IgD-negative memory B cell (primary cell): ENCODE data around the gene C5orf58. TPM values are rescaled to one million over a fixed set of nuclear protein-coding genes. Genes with fewer than 3 reads are reported as not detected.

Experiments
- H3K27ac Mint-ChIP-seq, 3 donors: one replicate each; pipeline ENCODE4 v1.8.0; 2020 to 2022; ENCODE audit warnings: mild to moderate bottlenecking in 3 of 3, mixed read lengths in 3 of 3, moderate library complexity in 1 of 3
- H3K27me3 Mint-ChIP-seq: one replicate; pipeline ENCODE4 v1.8.0; 2021; ENCODE audit warnings: mixed read lengths
- H3K36me3 Mint-ChIP-seq: one replicate; pipeline ENCODE4 v1.8.0; 2020; ENCODE audit warnings: mild to moderate bottlenecking, mixed read lengths
- H3K4me1 Mint-ChIP-seq, 3 donors: one replicate each; pipeline ENCODE4 v1.8.0; 2020 to 2022; ENCODE audit warnings: mixed read lengths in 3 of 3, mild to moderate bottlenecking in 1 of 3
- H3K4me3 Mint-ChIP-seq, 4 donors: one replicate each; pipeline ENCODE4 v1.8.0; 2020 to 2022; ENCODE audit warnings: mild to moderate bottlenecking in 4 of 4, mixed read lengths in 4 of 4, moderate library complexity in 3 of 4
- H3K9me3 Mint-ChIP-seq, 3 donors: one replicate each; pipeline ENCODE4 v1.8.0; 2020 to 2021; ENCODE audit warnings: mixed read lengths in 3 of 3, mild to moderate bottlenecking in 1 of 3
- polyA plus RNA-seq: library from polyadenylated mRNA; unstranded; fragments of 300-500 nt; fragmentation: Illumina TruSeq; gene quantifications from one replicate; pipeline ENCODE4 v1.2.3, GENCODE V29; 2021

Gene C5orf58
- polyA plus RNA-seq, 1 donor from 2014 or later: not detected

DNA sequence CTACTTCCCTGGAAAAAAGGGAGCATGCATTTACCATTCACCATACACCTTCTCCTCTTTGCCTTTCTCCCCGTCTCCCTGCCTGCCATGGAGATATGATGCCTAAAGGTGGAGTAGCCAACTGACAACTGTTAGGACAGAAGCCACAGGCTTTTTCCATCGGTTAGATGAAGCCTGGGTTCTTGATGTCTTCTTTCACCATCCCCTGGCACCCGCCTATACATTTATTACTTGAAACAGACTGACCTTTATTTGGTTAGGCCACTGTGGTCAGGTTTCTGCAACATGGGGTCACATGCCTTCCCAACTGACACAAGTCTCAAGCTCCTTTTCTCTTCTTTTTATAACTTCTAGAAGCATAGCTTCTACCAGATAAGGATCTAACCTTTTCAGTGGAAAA lies 57.7 kb downstream of the C5orf58 start:
- Mint-ChIP-seq H3K27me3 (peaks cover 2% of the 10 kb centered on the region), H3K36me3 (peaks cover 24% of the 10 kb centered on the region), H3K9me3 (peaks cover 0 to 1% (median 0%) of the 10 kb centered on the region in 3 donors), H3K4me1 (peaks cover 20 to 50% (median 41%) of the 10 kb centered on the region in 3 donors), H3K4me3 (peak overlapping the region in 1 of 4 donors; percentile 47), H3K27ac (no peak overlapping the region)

GRCh38 chr5:170292179-170293104 lies 59.7 kb downstream of the C5orf58 start:
- H3K36me3 Mint-ChIP-seq: peaks cover 19% of the 10 kb centered on the region
- H3K9me3 Mint-ChIP-seq: no peaks in the 10 kb centered on the region
- peak overlapping the region in 3 of 4 donors; percentile 9 to 72 (median 43) for H3K4me3 Mint-ChIP-seq
- peak overlapping the region; percentile 2 to 93 (median 59) for H3K27ac Mint-ChIP-seq
- peaks cover 38 to 62% (median 57%) of the 10 kb centered on the region in 3 donors for H3K4me1 Mint-ChIP-seq
- peaks cover 5% of the 10 kb centered on the region for H3K27me3 Mint-ChIP-seq

DNA sequence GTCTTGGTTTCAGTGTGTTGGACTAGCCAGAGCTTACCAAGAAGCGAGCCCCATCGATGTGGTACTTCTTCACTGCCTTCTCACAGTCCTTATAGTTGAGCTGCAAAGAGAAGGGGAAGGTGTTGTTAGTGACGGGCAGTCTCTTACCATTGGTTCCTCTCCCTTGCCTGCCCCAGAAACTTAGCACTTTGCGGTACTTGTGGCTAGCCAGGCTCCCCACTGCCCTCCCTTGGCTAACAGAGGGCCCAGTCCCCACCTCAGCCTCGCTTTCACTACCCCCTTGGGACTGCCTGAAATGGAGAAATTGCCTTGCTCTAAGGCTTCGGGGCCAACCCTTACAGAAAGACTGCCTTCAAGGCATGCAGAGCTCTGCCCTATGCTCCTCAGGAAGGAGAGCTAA lies 60.5 kb downstream of the C5orf58 start:
- Mint-ChIP-seq H3K4me3 (peak overlapping the region; percentile 9 to 74 (median 56)), H3K27ac (peak overlapping the region; percentile 2 to 93 (median 83)), H3K9me3 (no peaks in the 10 kb centered on the region), H3K36me3 (peaks cover 12% of the 10 kb centered on the region), H3K27me3 (peaks cover 5% of the 10 kb centered on the region), H3K4me1 (peaks cover 46 to 64% (median 63%) of the 10 kb centered on the region in 3 donors)

DNA sequence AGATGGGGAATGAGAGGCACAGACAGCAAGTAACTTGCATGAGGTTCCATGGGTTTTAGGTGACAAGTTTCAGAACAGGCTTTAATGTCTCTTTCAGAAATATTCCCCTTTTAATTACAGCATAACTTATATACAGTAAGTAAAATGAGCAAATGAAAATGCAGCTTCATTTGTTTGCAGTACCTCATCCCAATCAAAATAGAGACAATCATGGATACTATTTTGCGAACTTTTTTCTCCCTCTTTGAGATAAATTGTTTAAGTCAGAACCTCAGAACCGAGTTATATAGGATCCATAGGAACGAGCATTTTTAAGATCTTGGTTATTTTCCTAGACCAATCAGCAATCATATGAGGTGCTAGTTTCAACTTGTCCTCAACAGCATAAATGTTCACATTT lies 61.3 kb downstream of the C5orf58 start:
- peak overlapping the region; percentile 38 to 97 (median 82) for H3K4me3 Mint-ChIP-seq
- no peak overlapping the region for H3K27ac Mint-ChIP-seq
- peaks cover 5% of the 10 kb centered on the region for H3K27me3 Mint-ChIP-seq
- H3K9me3 Mint-ChIP-seq: no peaks in the 10 kb centered on the region
- H3K4me1 Mint-ChIP-seq: peaks cover 46 to 66% (median 63%) of the 10 kb centered on the region in 3 donors
- H3K36me3 Mint-ChIP-seq: peaks cover 11% of the 10 kb centered on the region

- Mint-ChIP-seq H3K36me3 (peaks cover 11% of the 10 kb centered on the region), H3K4me3 (peak overlapping the region; percentile 25 to 97 (median 64)), H3K27ac (no peak overlapping the region), H3K9me3 (no peaks in the 10 kb centered on the region), H3K4me1 (peaks cover 46 to 66% (median 63%) of the 10 kb centered on the region in 3 donors), H3K27me3 (peaks cover 5% of the 10 kb centered on the region)
Measured at GRCh38 chr5:170294556-170294955, 61.8 kb downstream of the C5orf58 start.

Other genes starting within 250 kb of the C5orf58 start
- not detected for gene FOXI1, start 127.1 kb upstream of the C5orf58 start, polyA plus RNA-seq
- gene LCP2, start 64.8 kb downstream of the C5orf58 start, polyA plus RNA-seq: 31.6 TPM
- gene KCNMB1, start 156.4 kb downstream of the C5orf58 start, polyA plus RNA-seq: not detected